ENCODE data around the gene ZNF219. TPM values are rescaled to one million over a fixed set of nuclear protein-coding genes. Genes with fewer than 3 reads are reported as not detected.
A peak's percentile ranks its signal among the peaks of the same experiment; 100 is the strongest.

ZNF219 gene
- total and polyA plus RNA-seq, 2 of the 13 experiments (the other 11 are each of a cell fraction or from before 2014, with no cell fraction given): 34.5 to 36.6 TPM

GRCh38 chr14:21090194-21090939 lies 8.1 kb downstream of the ZNF219 start (continued):
- TF ChIP-seq GMEB2 (CRISPR knock-in tag; IDR thresholded peaks at IDR 0.05; ENCODE audit: low read depth) (no peak), ZNF777 (CRISPR knock-in tag; IDR thresholded peaks at IDR 0.05) (no peak), KLF16 (CRISPR knock-in tag; IDR thresholded peaks at IDR 0.05) (no peak), MATR3 (CRISPR knock-in tag; IDR thresholded peaks at IDR 0.05) (no peak; the same call in 1 of the 2 replicates), HHEX (CRISPR knock-in tag; IDR thresholded peaks at IDR 0.05) (no peak), CTCF (CRISPR knock-in tag; IDR thresholded peaks at IDR 0.05) (peak; percentile 88), ZNF143 (CRISPR knock-in tag; IDR thresholded peaks at IDR 0.05) (no peak), ZNF616 (CRISPR knock-in tag; IDR thresholded peaks at IDR 0.05; ENCODE audit: low read depth) (no peak), IKZF4 (CRISPR knock-in tag; IDR thresholded peaks at IDR 0.05; ENCODE audit: borderline replicate concordance, low read depth, not compliant biosample characterization) (no peak), ZNF367 (CRISPR knock-in tag; IDR thresholded peaks at IDR 0.05; ENCODE audit: borderline replicate concordance) (no peak), ZBTB33 (CRISPR knock-in tag; IDR thresholded peaks at IDR 0.05) (peak; percentile 100), ZNF142 (CRISPR knock-in tag; IDR thresholded peaks at IDR 0.05) (no peak), ZBTB49 (CRISPR knock-in tag; IDR thresholded peaks at IDR 0.05; ENCODE audit: borderline replicate concordance) (no peak), SMARCC2 (IDR thresholded peaks at IDR 0.05) (no peak), RARG (CRISPR knock-in tag; IDR thresholded peaks at IDR 0.05; ENCODE audit: low read depth) (no peak)

Measured in HepG2 (cell line).